Measurements from ENCODE around the gene CCDC198. TPM values are rescaled to one million over a fixed set of nuclear protein-coding genes. Genes with fewer than 3 reads are reported as not detected.

CCDC198 gene
- total RNA-seq, 2 experiments from 2014 or later = 0.21 TPM; not detected in 1

DNA sequence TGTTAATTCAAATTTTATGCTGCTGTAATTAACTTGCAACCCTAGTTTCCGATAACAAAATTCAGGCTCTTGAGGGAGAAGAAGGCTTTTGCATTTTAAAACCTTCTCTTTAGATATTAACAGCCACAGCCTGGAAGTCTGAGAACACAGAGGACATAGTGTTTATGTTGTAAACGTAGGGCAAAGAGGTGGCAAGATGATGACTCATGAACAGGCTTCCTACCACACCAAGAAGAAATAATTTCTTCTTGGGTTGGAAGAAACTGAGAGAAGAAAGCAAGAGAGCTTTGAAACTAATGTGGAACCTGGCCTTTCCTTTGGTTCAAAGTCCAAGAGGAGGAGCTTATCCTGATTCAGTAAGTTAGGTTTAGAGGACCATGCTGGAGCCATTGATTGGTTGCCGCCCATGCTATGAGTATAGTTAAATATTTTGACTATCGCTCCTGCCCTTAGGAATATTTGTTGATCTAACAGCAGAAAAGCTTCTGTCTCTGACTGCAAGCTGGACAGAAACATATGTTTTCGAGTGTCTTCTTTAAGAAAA is 31.8 kb downstream of the CCDC198 start:
- ATAC-seq (no peak), DNase-seq (no peak)
- H3K4me1 Mint-ChIP-seq (ENCODE audit: low read depth) = no peaks in the 10 kb centered on the region
- no peak overlapping the region for H3K27ac Mint-ChIP-seq
- ChIA-PET POLR2A (no interaction called here), CTCF (no interaction called here)
- no peaks in the 10 kb centered on the region for H3K36me3 Mint-ChIP-seq (ENCODE audit: low read depth)
- H3K27me3 Mint-ChIP-seq (ENCODE audit: low read depth) = peaks cover 4% of the 10 kb centered on the region
- no peak overlapping the region for H3K4me3 Mint-ChIP-seq
- H3K9me3 Mint-ChIP-seq (ENCODE audit: insufficient read depth) = no peaks in the 10 kb centered on the region

DNA sequence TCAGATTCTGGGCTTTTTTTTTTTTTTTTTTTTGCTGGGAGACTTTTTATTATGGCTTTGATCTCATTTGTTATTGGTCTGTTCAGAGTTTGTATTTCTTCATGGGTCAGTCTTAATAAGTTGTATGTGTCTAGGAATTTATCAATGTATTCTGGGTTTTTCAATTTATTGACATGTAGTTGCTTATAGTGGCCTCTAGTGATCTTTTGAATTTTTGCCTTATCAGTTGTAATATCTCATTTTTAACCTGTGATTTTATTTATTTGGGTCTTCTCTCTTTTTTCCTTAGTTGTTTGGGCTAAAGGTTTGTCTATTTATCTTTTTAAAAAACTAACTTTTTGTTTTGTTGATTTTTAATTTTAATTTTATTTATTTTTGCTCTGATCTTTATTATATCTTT is 57.7 kb downstream of the CCDC198 start:
- DNase-seq (no peak), ATAC-seq (no peak)
- CTCF ChIA-PET = no interaction called here

DNA sequence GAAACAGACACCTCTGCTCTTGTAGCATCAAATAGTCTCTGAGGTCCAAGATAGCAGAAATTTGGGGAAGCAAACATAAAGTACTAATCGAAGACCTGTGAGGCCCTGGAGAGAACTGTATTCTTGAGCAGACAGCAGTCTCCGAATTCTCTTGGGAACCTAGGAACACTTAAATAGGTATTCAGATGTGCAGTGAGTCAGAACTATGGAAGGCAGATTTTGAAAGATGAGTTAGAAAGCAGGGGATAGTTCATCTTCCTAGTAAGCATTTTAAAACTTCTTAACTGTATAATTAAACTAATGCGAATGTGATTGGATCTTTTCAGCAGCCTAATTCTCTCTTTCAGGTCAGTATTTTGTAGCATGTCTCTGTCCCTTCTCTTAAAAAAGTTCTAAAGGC is 72.7 kb downstream of the CCDC198 start:
- ATAC-seq (no peak), DNase-seq (no peak)
- no peaks in the 10 kb centered on the region for H3K9me3 Mint-ChIP-seq (ENCODE audit: insufficient read depth)
- no peaks in the 10 kb centered on the region for H3K4me1 Mint-ChIP-seq (ENCODE audit: low read depth)
- ChIA-PET POLR2A (no interaction called here), CTCF (no interaction called here)
- H3K4me3 Mint-ChIP-seq = no peak overlapping the region
- H3K27ac Mint-ChIP-seq = no peak overlapping the region
- H3K27me3 Mint-ChIP-seq (ENCODE audit: low read depth) = no peaks in the 10 kb centered on the region
- H3K36me3 Mint-ChIP-seq (ENCODE audit: low read depth) = no peaks in the 10 kb centered on the region

More for the DNA sequence above, 57.7 kb downstream of the CCDC198 start:
- no peak overlapping the region for H3K4me3 Mint-ChIP-seq
- no peaks in the 10 kb centered on the region for H3K4me1 Mint-ChIP-seq (ENCODE audit: low read depth)
- POLR2A ChIA-PET = no interaction called here
- no peaks in the 10 kb centered on the region for H3K36me3 Mint-ChIP-seq (ENCODE audit: low read depth)
- no peak overlapping the region for H3K27ac Mint-ChIP-seq
- H3K27me3 Mint-ChIP-seq (ENCODE audit: low read depth) = peaks cover 7% of the 10 kb centered on the region
- no peaks in the 10 kb centered on the region for H3K9me3 Mint-ChIP-seq (ENCODE audit: insufficient read depth)

DNA sequence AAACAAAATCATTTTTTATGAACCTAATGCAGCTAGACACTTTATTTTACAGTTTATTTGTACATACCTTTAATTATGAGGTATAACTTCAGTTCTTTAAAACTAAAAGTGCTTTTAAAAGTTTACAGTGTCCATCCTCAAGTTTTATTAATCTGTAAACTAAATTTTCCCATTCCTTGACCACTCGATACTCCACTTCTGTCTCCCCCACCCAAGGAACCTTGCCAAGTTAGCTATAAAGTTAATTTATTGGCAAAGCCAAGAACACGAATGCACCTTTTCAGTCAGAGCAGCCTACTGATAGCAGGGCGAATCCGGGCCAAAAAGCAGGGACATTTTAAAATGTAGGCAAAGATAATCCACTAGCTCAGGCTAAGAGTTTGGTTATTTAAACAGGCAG is 73.6 kb downstream of the CCDC198 start:
- no peak for DNase-seq
- POLR2A ChIA-PET = no interaction called here
- Mint-ChIP-seq H3K9me3 (ENCODE audit: insufficient read depth) (no peaks in the 10 kb centered on the region), H3K4me3 (no peak overlapping the region), H3K36me3 (ENCODE audit: low read depth) (no peaks in the 10 kb centered on the region), H3K4me1 (ENCODE audit: low read depth) (no peaks in the 10 kb centered on the region), H3K27me3 (ENCODE audit: low read depth) (no peaks in the 10 kb centered on the region), H3K27ac (no peak overlapping the region)
- CTCF ChIA-PET = no interaction called here
- no peak for ATAC-seq

Other genes starting within 250 kb of the CCDC198 start
- 10 to 100 TPM; 69.2 to 69.6 TPM for gene EXOC5, start 225.0 kb downstream of the CCDC198 start, total RNA-seq
- 10 to 100 TPM; 45.2 to 46.3 TPM for gene AP5M1, start 224.9 kb downstream of the CCDC198 start, total RNA-seq
- 10 to 100 TPM; 12.7 to 16.0 TPM for gene NAA30, start 103.3 kb downstream of the CCDC198 start, total RNA-seq

Measured in activated CD8-positive, alpha-beta T cell treated with anti-CD3 and anti-CD28 coated beads, Interleukin-2, amount 10 ng/mL, durations not matched to agents 7 days and 5 days (primary cell).